HG03045 (cell line): Measurements from ENCODE around the gene BRINP3.
"Not testable (repeated sequence)": the region's sequence is repeated elsewhere in the genome, so short reads cannot be mapped to it uniquely, and the experiment has no call there.

ENCODE experiments used
- ATAC-seq: cut with Tn5 transposase; IDR thresholded peaks from one replicate; pipeline ENCODE4 v1.9.1; 2021; ENCODE audit warnings: mild to moderate bottlenecking, moderate library complexity; ENCODE audit not compliant: unreplicated experiment

Gene BRINP3

GRCh38 chr1:190126728-190127127 is 350.9 kb downstream of the BRINP3 start:
- no peak for ATAC-seq

DNA sequence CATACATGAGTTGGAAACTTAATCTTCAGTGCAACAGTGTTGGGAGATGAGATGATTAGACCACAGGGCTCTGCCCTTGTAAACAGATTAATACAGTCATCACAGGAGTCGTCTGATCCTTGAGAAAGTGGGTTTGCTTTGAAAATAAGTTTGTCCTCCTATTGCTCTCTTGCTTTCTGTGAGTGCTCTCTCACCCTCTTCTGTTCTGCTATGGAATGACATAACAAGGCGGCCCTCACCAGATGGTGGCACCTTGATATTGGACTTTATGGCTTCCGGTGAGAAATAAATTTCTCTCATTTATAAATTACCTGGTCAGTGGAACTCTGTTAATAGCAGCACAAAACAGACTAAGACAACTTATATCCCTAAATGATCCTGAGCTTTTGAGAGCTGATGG is 353.6 kb downstream of the BRINP3 start:
- ATAC-seq: no peak

GRCh38 chr1:190120564-190120963 is 357.1 kb downstream of the BRINP3 start:
- not testable (repeated sequence) for ATAC-seq

- no peak for ATAC-seq
Observed at GRCh38 chr1:190119683-190120082, 358.0 kb downstream of the BRINP3 start.

DNA sequence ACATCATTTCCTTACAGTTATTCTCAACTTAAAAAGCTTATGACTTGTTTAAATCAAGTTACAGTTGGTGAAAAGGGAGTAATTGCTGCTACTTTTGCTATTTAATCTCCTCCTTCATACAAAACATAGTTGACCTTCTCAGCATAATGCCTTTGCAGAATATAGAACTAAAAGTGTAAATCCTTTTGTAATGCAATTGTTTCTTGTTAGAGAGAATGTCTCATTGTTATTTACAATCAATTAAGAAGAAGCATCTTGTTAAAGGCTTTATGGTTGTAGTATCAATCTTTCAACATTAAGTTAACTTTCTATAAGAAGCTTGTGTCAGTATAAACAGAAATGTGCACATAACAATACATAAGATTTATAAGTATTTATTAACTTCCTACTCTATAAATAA is 360.7 kb downstream of the BRINP3 start:
- no peak for ATAC-seq

- ATAC-seq: no peak
Observed at GRCh38 chr1:190104961-190105360, 372.7 kb downstream of the BRINP3 start.

DNA sequence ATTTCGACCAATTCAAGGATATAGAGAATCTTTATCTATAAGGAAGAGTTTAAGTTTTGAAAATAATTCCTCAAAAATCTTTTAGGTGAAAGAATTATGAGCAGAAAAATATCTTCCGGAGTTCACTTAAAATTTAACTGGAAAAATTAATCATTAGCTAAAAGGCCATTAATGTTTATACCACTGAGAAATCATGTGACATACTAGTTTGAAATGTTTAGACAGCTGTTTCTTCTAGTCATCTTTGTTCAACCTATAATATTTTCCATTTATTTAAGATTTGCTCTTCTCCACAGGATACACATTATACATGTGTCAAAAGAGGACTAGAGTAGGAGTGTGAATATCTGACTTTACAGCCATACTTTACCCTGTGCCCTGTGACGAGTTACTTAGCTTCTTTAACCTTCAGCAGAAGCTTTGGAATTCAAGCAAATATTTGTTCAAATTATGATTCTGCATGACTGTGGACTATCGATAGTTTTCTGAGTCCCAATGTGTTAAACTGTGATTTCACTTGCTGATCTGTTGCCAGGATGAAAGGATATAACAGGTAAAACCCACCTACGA is 374.8 kb downstream of the BRINP3 start:
- no peak for ATAC-seq

DNA sequence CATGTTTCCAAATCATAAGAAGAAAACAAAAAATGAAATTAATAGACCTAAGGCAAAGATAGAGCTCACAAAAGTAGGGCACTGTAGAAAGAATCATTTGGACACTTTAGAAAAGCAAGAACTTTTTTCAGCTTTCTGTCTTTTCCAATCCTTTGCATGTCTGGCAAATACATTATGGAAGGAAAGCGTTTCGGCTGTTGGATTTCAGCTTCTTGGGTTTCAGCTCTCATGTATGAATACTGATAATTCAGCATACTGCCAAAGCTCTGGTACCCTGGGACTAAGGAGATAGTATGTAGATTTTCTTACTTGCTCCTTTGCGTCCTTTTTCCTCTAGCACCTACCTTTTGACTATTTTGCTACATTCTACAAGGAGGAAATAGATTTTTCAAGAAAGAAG is 375.9 kb downstream of the BRINP3 start:
- ATAC-seq: no peak

DNA sequence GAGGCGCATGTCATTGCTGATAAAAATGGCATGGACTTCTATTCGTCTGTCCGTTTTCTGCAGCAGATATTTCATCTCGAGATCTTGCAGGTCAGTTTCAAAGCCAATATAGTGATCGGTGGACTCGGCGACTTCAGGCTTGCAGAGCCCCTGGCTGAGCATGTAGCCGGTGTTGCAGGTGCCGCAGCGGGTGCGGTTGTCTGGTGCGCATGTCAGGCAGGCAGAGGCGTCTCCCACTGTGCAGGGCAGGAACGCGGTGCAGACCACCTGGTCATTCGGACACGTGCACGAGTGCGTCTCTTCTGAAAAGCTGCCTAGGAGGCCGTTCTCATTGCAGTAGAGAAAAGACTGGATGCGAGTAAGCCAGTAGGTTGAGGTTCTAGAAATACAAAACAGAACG is 378.9 kb downstream of the BRINP3 start:
- ATAC-seq: no peak

GRCh38 chr1:190098107-190098506 is 379.6 kb downstream of the BRINP3 start:
- no peak for ATAC-seq

DNA sequence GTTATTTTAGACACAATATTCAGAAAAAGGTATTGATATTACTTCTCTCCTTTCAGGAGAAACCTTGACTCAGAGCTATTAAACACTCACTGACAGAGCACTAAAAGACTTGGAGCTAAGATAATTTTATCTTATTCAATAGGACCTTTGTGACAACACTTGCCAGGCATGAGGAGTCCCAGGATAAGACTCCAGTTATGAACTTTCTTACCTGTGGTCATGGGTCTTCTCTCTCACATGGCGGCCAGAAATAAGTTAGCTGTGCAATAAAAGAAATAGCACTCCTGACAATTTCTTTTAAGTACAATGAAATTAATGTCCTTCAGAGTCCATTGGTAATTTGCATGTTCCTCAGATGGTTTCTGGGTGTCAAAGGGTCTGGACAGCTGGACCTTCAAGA is 382.1 kb downstream of the BRINP3 start:
- no peak for ATAC-seq

- no peak for ATAC-seq
Observed at GRCh38 chr1:190084552-190084951, 393.1 kb downstream of the BRINP3 start.

DNA sequence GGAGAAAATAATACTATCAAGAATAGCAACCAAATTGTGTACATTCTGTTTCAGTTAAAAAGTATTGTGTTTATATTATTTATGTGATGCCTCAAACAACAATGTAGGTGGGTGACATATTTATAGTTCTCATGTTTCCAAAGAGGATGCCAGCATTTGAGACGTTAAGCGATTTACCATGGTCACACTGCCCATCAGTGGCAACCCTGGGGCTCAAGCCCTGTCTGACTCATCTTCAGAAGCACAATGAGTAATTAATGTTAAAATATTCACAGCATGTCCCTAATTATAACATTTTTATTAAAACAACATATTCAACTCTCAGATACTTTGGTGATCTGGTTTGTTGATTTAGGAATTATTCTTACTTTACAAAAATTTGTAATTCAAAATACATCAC is 409.4 kb downstream of the BRINP3 start:
- no peak for ATAC-seq

DNA sequence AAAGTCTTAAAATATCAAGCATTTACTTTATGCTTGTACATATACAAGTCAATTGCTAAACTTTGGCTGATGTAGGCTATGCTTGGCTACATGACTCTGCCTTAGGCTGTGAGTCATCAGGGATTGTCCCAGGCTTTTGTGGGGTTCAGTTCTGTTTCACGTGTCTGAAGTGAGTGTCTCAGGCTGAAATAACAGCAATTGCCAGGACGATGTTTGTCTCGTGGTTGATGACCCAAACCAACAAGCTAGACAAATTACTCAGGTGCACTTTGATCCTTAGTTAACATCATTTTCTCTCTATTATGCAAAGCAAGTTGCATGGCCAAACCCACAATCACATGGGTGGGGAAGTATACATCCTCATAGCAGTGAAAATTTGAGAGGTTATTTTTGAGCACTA is 410.1 kb downstream of the BRINP3 start:
- ATAC-seq: no peak

DNA sequence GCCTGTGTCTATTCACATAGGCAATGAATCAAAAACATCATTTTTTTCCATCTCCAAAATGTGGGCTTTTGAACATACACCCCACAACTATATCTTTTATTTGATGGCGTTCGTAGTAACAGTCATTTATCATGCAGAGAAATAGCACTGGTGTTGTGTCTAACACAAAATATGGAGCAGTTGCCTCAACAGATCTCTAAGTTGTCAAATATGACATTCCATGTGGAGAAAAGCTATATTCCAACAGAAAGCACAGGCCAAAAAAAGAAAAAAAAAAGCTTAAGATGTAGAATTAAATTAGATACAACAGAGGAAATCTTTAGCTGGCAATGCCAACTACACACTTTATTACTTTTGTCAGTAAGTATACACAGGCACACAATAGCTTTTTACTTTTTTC is 411.7 kb downstream of the BRINP3 start:
- ATAC-seq: no peak

GRCh38 chr1:190049314-190049713 is 428.4 kb downstream of the BRINP3 start:
- no peak for ATAC-seq
